SIG-M5 treated with dmso at 0.1 percent for 504 hours (cell line): ENCODE data around the gene RNF6.

Source experiments
- DNase-seq: peaks from one replicate; lab custom pipeline; 2025; ENCODE audit not compliant: unreplicated experiment; lab: John Stamatoyannopoulos, UW

RNF6 gene

DNA sequence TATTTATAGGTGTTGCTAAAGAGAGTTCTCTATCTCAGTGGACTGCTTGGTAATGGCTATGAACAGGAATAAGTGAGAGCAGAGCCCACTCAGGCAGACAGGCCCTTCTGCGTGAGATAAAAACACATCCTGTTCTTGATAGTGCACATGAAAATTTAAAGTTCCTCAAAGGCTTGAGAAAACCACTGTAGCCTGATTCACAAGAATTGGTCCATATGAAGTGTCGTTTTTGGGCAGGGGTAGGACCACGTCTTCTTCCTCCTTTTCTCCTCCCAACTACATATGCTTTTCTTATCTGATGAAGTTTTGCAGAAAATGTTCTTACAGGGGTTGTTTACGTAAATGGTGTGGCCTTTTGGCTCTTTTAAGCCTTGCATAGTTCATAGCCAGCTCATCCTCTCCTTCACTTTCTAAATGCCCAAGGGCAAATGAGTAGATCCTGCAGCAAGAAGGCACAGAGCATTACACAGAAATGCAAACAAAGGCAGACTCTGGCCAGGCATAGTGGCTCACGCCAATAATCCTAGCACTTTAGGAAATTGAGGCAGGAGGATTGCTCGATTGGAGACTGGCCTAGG is 53.8 kb downstream of the RNF6 start:
- no peak for DNase-seq

DNA sequence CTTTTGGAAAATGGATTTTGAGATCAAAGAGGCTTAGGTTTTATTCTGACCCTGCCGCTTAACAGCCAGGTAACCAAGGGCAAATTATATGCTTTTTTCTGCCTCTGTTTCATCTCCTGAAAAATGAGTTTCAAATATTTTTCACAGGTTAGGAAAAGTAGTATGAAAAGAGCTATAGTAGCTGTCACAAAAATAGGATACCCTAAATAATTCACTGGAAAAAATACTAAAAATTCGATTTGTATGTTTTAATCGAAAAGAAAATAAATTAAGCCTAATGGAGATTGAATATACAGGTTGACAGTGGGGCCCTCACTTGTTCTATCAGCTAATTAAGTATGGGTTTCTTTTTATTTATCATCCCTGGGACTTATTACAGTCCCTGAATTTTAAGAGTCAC is 58.3 kb downstream of the RNF6 start:
- no peak for DNase-seq
